ENCODE results near the gene ZDHHC7. TPM values are rescaled to one million over a fixed set of nuclear protein-coding genes. Genes with fewer than 3 reads are reported as not detected.

Gene ZDHHC7
- total and polyA plus RNA-seq, 2 of the 8 experiments (the other 6 are each of a cell fraction or from before 2014, with no cell fraction given) = 40.5 to 56.3 TPM

DNA sequence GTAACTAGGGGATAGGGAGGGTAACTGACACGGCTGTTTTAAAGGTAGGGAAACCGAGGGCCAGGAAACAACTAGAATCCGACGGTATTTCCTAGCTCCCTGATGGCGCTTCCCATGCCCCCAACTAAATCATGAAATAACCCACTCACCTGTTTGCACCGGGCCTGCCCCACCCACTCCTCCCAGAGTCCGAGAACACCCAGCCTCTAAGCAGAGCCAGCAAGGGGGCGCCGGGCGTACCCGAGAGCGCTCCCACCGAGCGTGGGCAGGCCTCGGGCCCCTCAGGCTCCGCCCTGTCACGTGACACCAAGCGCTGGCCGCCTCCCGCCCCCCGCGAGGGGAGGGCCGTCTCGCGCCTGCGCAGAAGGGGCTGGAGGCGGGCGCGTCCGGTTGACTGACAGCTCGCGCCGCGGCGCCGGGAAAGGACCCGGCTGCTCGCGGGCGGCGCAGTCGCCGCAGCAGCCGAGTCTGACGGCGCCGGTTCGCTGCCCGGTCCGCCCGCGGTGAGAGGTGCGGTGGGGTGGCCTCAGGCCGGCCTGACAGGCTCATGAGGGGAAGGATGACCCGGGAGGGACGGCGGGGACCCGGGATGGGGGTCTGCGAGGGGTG lies 16.1 kb upstream of the ZDHHC7 start, which contains the start of gene KIAA0513 (continued):
- TF ChIP-seq GTF2F1 (IDR thresholded peaks at IDR 0.05; ENCODE audit: borderline replicate concordance, low read depth, low read length) (0 out of 2 replicates have a peak, but pooled peaks have one; percentile 69), ZNF274 (IDR thresholded peaks at IDR 0.05; ENCODE audit: borderline replicate concordance, extremely low read depth, low read length) (no peak), PHF8 (conservative IDR thresholded peaks at IDR 0.05; ENCODE audit: low read depth, low read length) (peak; percentile 72), ASH2L (IDR thresholded peaks at IDR 0.05; ENCODE audit: low read length) (peak; percentile 63), SP4 (IDR thresholded peaks at IDR 0.05; ENCODE audit: low read length) (peak; percentile 92), BACH1 (IDR thresholded peaks at IDR 0.05; ENCODE audit: low read length) (0 out of 2 replicates have a peak, but pooled peaks have one; percentile 32), EGR1 (IDR thresholded peaks at IDR 0.05; ENCODE audit: borderline replicate concordance, low read depth, low read length) (peak; percentile 73; the same call in 1 of the 2 replicates), SAP30 (IDR thresholded peaks at IDR 0.05; ENCODE audit: insufficient read depth, insufficient replicate concordance, low read length) (no peak)
- TF ChIP-seq, protein P1, sequence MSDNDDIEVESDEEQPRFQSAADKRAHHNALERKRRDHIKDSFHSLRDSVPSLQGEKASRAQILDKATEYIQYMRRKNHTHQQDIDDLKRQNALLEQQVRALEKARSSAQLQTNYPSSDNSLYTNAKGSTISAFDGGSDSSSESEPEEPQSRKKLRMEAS (IDR thresholded peaks at IDR 0.05) = no peak
- TF ChIP-seq, protein P2, sequence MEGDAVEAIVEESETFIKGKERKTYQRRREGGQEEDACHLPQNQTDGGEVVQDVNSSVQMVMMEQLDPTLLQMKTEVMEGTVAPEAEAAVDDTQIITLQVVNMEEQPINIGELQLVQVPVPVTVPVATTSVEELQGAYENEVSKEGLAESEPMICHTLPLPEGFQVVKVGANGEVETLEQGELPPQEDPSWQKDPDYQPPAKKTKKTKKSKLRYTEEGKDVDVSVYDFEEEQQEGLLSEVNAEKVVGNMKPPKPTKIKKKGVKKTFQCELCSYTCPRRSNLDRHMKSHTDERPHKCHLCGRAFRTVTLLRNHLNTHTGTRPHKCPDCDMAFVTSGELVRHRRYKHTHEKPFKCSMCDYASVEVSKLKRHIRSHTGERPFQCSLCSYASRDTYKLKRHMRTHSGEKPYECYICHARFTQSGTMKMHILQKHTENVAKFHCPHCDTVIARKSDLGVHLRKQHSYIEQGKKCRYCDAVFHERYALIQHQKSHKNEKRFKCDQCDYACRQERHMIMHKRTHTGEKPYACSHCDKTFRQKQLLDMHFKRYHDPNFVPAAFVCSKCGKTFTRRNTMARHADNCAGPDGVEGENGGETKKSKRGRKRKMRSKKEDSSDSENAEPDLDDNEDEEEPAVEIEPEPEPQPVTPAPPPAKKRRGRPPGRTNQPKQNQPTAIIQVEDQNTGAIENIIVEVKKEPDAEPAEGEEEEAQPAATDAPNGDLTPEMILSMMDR (IDR thresholded peaks at IDR 0.05; ENCODE audit: control extremely low read depth in 1 of 3, insufficient read depth in 1 of 3, low read depth in 1 of 3, low read length in 3 of 3) = peak in 1 of 3 experiments; percentile 3; a peak in 1 of 4 replicates
- TF ChIP-seq, protein P3, sequence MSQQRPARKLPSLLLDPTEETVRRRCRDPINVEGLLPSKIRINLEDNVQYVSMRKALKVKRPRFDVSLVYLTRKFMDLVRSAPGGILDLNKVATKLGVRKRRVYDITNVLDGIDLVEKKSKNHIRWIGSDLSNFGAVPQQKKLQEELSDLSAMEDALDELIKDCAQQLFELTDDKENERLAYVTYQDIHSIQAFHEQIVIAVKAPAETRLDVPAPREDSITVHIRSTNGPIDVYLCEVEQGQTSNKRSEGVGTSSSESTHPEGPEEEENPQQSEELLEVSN (IDR thresholded peaks at IDR 0.05) = no peak
- TF ChIP-seq, protein P4, sequence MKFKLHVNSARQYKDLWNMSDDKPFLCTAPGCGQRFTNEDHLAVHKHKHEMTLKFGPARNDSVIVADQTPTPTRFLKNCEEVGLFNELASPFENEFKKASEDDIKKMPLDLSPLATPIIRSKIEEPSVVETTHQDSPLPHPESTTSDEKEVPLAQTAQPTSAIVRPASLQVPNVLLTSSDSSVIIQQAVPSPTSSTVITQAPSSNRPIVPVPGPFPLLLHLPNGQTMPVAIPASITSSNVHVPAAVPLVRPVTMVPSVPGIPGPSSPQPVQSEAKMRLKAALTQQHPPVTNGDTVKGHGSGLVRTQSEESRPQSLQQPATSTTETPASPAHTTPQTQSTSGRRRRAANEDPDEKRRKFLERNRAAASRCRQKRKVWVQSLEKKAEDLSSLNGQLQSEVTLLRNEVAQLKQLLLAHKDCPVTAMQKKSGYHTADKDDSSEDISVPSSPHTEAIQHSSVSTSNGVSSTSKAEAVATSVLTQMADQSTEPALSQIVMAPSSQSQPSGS (IDR thresholded peaks at IDR 0.05; ENCODE audit: low read length) = no peak

All from H1 (cell line).